Mononuclear cell (primary cell): Measurements from ENCODE around the gene ERC1. TPM values are rescaled to one million over a fixed set of nuclear protein-coding genes. Genes with fewer than 3 reads are reported as not detected.

Experiments used
- H3K27me3 ChIP-seq: 2 replicates; pipeline ENCODE4 v1.6.0; 2011; ENCODE audit warnings: low read length, control low read depth; ENCODE audit not compliant: insufficient read depth
- H3K4me1 ChIP-seq: 2 replicates; pipeline ENCODE4 v1.5.1; 2011; ENCODE audit warnings: mild to moderate bottlenecking, low read length, control low read depth; ENCODE audit not compliant: insufficient read depth
- H3K4me3 ChIP-seq: 2 replicates; pipeline ENCODE4 v1.5.1; 2011; ENCODE audit warnings: mild to moderate bottlenecking, low read length, moderate library complexity
- H3K9me3 ChIP-seq: 2 replicates; pipeline ENCODE4 v1.5.1; 2011; ENCODE audit warnings: low read depth, mild to moderate bottlenecking, control low read depth, low read length
- total RNA-seq: library from RNA; depleted of rRNA; stranded (reverse); fragments of >200 nt; gene quantifications from one replicate; pipeline ENCODE4 v1.2.3, GENCODE V29; 2012

Gene ERC1
- total RNA-seq, 1 donor = 30.2 TPM

DNA sequence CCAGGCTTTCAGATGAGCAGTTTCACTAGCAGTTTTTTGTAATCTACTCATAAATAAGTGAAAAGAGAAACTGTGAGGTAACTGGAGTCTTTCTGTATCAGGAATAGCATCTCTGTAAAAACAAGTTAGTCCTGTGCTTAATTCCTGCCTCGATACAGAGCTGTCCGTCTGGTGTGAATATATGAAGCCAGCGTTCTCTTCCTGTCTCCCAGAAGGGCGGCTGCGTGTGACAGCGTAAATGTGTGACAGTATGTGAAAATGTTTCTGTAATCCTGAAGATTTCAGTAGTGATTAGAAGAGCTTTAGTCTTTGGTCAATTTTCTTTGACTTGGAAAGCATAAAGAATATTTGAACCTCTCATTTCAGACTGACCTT is 453.1 kb downstream of the ERC1 start:
- H3K4me1 ChIP-seq = no peaks in the 10 kb centered on the region
- H3K9me3 ChIP-seq = no peaks in the 10 kb centered on the region
- no peak overlapping the region for H3K4me3 ChIP-seq
- H3K27me3 ChIP-seq = no peaks in the 10 kb centered on the region

DNA sequence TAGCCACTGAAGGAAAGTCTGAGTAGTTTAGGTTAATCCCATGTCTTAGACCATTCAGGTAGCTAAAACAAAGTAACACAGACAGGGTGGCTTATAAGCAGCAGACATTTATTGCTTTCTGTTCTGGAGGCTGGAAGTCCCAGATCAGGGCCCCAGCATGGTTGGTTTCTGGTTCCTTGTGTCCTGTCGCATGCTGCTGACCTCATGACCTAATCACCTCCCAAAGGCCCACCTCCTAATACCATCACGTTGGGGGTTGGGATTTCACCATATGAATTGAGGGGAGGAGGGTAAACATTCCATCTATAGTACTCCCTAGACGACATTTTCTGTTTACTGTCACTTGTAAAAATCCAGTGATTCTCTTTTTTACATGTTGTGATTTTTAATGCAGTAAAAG is 454.8 kb downstream of the ERC1 start:
- H3K27me3 ChIP-seq = no peaks in the 10 kb centered on the region
- no peaks in the 10 kb centered on the region for H3K4me1 ChIP-seq
- no peaks in the 10 kb centered on the region for H3K9me3 ChIP-seq
- no peak overlapping the region for H3K4me3 ChIP-seq

DNA sequence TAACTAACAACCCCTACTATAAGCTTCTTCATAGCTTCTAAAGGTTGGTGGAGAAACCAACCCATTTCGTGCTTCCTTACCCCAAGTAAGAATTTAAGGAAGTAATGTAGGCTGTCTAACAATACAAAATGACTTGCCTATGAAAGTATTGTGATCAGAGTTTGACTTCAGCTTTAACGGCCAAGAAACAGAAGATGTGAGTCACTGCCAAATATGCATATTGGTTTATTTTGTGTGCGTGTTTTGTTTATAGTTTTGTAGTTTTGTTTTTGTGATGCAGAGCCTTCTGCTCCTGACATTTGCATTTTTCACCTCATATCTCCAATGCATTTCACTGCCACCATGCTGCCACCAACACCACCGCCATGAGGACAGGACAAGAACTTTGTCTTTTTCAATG is 457.3 kb downstream of the ERC1 start:
- Histone ChIP-seq H3K9me3 (no peaks in the 10 kb centered on the region), H3K4me3 (no peak overlapping the region), H3K4me1 (no peaks in the 10 kb centered on the region), H3K27me3 (no peaks in the 10 kb centered on the region)

DNA sequence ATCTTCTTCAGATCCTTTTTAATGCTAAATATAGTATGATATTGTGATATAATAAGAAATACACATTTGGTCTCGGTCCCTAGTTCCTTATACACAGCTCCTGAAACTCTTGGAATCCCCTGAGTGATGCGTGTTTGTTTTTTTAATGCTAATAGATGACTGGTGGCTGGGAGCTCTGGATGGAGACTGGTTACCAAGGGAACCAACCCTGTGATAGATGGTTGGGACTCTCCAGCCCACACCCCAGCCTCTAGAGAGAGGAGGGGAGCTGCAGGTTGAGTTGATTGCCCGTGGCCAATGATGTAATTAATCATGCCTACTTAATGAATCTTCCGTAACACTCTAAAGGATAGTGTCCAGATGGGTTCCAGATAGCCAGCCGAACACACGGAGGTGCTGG is 462.8 kb downstream of the ERC1 start:
- Histone ChIP-seq H3K4me3 (no peak overlapping the region), H3K27me3 (no peaks in the 10 kb centered on the region), H3K4me1 (no peaks in the 10 kb centered on the region), H3K9me3 (no peaks in the 10 kb centered on the region)

DNA sequence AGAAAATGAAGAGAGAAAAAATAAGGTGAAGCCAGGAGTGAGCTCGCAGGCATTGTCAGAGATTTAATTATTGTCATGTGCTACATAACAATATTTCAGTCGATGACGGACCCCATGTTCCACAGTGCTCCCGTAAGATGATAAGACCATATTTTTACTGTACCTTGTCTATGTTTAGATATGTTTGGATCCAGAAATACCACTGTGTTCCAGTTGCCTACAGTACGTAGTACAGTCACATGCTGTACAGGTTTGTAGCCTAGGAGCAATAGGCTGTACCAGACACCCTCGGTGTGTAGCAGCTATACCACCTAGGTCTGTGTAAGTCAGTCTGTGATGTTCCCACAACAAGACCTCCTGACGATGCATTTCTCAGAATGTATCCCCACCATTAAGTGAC is 465.9 kb downstream of the ERC1 start:
- Histone ChIP-seq H3K27me3 (no peaks in the 10 kb centered on the region), H3K4me1 (no peaks in the 10 kb centered on the region), H3K9me3 (no peaks in the 10 kb centered on the region), H3K4me3 (no peak overlapping the region)

DNA sequence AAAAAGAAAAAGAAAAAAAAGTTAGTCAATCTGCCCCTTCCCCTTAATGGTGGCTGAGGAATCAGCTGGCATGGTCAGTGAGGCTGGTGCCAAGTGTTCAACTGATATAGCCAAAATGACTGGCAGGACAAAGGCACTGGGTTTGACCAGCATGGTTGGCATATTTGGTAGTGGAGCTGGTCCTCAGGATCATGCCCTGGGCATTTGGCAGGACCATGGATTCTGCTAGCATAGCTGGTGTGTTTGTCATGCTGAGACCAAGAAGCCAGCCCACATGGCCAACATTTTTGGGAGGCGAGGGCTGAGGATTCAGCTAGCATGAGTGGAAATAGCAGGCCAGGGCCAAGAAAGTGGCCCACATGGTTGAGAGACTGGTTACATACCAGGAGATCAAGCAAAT is 466.9 kb downstream of the ERC1 start:
- Histone ChIP-seq H3K4me3 (no peak overlapping the region), H3K9me3 (no peaks in the 10 kb centered on the region), H3K27me3 (no peaks in the 10 kb centered on the region), H3K4me1 (no peaks in the 10 kb centered on the region)

DNA sequence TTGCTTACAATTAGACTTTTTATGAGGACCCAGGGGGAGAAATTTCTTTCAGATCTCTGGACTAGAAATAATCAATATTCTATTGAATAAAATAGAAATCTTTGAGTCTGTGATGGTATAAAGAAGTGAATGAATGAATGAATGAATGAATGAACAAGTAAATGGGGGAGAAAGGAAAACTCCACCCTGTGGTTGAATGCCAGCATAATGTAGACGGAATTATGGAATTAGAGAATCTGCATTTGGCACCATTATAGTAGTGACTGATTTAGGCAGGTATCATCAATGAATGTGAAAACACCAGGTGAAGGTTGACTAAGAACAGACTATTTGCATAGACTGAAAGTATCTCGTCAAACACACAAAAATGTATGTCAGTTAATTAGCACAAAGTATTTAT is 468.3 kb downstream of the ERC1 start:
- H3K9me3 ChIP-seq = no peaks in the 10 kb centered on the region
- no peak overlapping the region for H3K4me3 ChIP-seq
- H3K4me1 ChIP-seq = no peaks in the 10 kb centered on the region
- no peaks in the 10 kb centered on the region for H3K27me3 ChIP-seq

DNA sequence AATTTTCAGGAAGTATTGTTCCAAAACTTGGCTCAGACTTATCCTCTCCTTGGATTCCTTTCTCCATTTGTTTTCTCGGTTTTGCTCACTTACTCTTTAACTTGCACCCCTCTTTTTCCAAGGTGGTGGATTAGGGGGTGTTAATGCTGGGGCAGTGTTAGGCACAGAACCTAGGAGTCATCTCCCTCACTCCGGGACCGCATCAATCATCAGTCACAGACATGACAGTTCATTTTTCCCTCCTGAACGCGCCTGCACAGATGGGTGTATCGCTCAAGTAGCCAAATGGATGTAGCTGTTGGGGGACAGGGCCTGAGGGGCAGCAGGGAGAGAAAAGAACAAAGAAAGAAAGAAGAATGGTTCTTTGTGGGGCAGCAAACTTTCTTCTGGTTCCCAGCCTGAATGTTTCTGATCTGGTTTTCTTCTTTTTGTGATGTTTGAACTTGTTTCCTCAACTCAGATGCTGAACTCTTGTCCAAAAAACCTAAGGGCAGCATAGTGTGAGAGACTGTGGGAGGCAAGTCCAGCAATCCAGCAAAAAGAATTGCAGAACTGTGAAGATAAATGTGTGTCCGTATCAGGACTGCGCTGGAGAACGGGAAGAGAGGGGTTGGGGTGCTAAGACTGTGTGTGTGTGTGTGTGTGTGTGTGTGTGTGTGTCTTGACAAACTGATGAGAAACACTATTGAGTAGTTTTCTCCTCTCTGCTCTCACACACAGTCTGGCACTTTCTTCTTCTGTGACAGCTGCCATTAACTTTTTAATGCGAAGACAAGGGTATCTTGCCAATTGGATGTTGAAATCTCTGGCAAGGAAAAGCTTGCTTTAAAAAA is 472.3 kb downstream of the ERC1 start:
- H3K9me3 ChIP-seq = no peaks in the 10 kb centered on the region
- H3K27me3 ChIP-seq = no peaks in the 10 kb centered on the region
- H3K4me3 ChIP-seq = no peak overlapping the region
- no peaks in the 10 kb centered on the region for H3K4me1 ChIP-seq

DNA sequence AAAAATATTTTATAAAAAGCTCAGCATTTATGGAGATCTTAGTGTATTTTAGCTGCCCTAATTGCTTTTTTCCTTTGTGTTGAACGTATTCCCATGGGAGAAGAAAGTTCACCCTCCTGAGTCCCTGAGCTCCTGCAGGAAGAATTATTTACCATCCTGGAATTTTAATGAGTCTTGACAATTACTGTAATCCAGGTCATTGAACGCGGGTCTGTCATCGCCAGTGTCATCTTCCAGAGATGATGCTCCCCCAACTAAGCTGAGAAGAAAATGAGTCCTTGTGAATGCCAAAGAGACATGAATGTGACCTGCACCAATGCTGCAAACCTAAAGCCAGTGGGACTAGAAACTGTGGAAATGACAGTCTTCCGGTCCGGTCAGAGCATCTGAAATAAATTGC is 473.9 kb downstream of the ERC1 start:
- H3K27me3 ChIP-seq = no peaks in the 10 kb centered on the region
- H3K4me1 ChIP-seq = no peaks in the 10 kb centered on the region
- no peaks in the 10 kb centered on the region for H3K9me3 ChIP-seq
- no peak overlapping the region for H3K4me3 ChIP-seq

DNA sequence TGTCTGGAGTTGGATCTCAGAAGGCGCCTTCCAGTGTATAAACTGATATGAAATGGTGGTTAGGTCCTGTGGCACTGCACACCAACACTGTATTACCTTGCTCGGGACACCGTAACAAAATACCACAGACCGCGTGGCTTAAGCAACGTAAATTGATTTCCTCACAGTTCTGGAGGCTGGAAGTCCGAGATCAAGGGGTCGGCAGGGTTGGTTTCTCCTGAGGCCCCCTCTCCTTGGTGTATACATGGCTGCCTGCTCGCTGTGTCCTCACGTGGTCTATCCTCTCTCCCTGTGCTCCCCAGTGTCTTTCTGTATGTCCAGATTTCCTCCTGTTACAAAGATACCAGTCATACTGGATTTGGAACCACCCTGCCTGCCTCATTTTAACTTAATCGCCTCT is 475.0 kb downstream of the ERC1 start:
- H3K9me3 ChIP-seq = no peaks in the 10 kb centered on the region
- H3K4me1 ChIP-seq = no peaks in the 10 kb centered on the region
- H3K4me3 ChIP-seq = no peak overlapping the region
- H3K27me3 ChIP-seq = no peaks in the 10 kb centered on the region

DNA sequence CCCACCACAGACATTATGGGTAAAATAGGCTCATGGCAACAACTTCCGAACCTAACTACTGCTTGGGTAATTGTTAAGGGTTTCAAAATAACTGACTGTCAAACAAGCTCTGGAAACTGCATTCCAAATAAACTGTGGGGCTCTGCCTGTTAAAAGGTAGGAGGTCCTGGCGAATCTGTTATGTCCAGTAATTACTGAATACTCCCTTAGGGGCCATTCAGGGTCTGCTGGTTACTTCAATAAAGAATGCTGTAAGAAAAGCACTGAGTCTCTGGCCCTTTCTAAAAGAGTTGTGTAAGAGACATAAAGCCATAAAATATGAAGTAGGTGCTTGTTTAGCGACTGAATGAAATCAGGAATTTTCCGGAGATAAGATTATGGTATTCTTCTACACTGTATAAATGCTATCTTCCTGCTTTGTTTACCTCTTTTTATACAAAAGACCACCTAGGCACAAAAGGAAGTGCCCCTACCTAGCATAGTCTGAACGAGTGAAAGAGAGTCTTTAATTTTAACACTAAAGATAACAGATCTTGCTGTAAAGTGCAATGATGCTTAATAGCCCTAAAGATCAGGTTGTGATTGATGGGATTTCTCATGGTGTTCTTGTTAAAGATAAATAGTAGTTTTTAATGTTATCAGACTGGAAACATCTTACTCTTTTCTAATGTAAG is 475.6 kb downstream of the ERC1 start:
- H3K4me3 ChIP-seq = no peak overlapping the region
- H3K9me3 ChIP-seq = no peaks in the 10 kb centered on the region
- no peaks in the 10 kb centered on the region for H3K27me3 ChIP-seq
- no peaks in the 10 kb centered on the region for H3K4me1 ChIP-seq

DNA sequence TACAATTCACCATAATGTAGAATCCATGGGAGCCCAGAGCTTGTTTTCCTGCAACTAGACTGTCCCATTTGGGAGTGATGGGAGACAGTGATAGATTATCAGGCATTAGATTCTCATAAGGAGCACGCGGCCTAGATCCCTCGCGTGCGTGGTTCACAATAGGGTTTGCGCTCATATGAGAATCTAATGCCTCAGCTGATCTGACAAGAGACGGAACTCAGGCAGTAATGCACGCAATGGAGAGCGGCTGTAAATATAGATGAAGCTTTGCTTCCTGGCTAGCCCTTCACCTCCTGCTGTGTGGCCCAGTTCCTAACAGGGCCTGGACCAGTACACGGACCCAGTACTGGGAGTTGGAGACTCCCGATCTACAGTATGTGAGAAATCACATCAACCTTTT is 476.7 kb downstream of the ERC1 start:
- no peaks in the 10 kb centered on the region for H3K27me3 ChIP-seq
- no peak overlapping the region for H3K4me3 ChIP-seq
- no peaks in the 10 kb centered on the region for H3K9me3 ChIP-seq
- peaks cover 6% of the 10 kb centered on the region for H3K4me1 ChIP-seq

DNA sequence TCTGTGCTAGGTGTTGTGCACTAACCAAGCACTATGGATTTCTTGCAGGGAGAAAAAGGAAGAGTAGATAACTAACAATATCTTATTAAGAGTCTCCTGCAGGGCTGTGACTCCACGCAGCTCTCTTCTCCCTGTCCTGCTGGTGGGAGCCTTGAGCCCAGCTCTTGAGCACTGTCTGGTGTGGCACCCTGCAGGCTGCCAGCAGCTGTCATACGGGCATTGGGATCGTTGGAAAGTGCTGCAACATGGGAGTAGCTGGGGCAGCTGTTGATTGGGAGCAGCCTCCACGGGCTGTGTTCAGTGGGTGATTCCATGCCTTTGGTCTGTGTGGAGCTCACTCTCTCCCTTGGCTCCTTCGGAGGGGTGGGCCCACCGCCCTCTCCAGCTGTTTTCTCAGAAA is 478.0 kb downstream of the ERC1 start:
- Histone ChIP-seq H3K4me3 (no peak overlapping the region), H3K27me3 (no peaks in the 10 kb centered on the region), H3K4me1 (peaks cover 20% of the 10 kb centered on the region), H3K9me3 (no peaks in the 10 kb centered on the region)

DNA sequence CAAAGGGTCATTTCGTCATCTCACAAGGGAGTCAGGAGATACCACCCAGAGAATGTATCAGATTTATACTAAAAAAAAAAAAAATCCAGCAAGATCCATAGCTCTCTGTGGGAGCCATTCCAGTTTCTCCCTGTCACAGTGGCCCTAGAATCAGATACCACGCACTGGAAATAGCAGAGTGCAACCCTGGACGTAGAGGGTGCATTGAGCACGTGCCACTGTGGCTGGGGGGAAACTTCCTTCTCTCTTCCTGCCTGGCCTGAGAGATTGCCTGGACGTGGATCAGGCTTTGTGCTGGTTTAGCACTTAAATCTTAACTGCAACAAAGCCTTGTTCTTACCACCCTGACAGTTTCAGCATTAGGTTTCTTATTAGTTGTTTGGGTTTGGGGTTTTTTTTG is 479.0 kb downstream of the ERC1 start:
- peaks cover 21% of the 10 kb centered on the region for H3K4me1 ChIP-seq
- no peaks in the 10 kb centered on the region for H3K9me3 ChIP-seq
- no peaks in the 10 kb centered on the region for H3K27me3 ChIP-seq
- no peak overlapping the region for H3K4me3 ChIP-seq

DNA sequence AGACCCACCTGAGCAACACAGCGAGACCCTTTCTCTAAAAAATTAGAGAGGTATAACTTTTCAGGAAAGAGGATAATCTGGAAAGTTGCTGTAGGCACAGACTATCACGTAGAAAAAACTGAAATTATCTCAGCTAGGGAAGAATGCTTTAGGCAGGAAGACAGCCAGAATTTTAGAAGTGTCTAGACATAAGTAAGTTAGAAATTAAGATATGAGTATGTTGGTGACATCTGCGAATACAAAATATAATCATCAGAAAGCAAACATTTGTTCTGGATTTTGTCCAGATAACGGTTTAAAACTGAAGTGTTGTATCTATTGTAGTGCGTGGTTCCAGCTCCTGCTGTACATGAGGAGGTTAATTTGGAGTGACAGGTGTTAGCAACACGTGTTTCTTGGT is 480.2 kb downstream of the ERC1 start:
- no peaks in the 10 kb centered on the region for H3K9me3 ChIP-seq
- no peak overlapping the region for H3K4me3 ChIP-seq
- no peaks in the 10 kb centered on the region for H3K27me3 ChIP-seq
- H3K4me1 ChIP-seq = peaks cover 21% of the 10 kb centered on the region

DNA sequence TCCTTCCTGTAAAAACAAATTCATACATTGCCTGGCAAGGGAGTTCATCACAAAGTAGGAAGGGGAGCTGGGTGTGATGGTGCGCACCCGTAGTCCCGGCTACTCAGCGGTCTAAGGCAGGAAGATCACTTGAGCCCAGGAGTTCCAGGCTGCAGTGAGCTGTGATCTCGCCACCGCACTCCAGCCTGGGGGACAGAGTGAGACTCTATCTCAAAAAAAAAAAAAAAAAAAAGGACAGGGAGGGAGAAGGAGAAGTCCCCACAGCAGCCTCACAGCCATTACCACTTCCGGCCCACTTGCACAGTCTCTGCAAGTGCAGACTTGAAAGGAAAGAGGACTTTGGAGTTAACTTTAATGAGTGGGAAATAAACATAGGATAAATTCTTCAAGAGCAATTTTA is 482.4 kb downstream of the ERC1 start:
- H3K4me1 ChIP-seq = peaks cover 21% of the 10 kb centered on the region
- no peaks in the 10 kb centered on the region for H3K9me3 ChIP-seq
- no peaks in the 10 kb centered on the region for H3K27me3 ChIP-seq
- H3K4me3 ChIP-seq = no peak overlapping the region
